Measurements from ENCODE around the gene BABAM1. TPM values are rescaled to one million over a fixed set of nuclear protein-coding genes. Genes with fewer than 3 reads are reported as not detected.

The BABAM1 gene
- total and polyA plus RNA-seq, 7 donors: 71.4 to 101 (median 90.0) TPM

DNA sequence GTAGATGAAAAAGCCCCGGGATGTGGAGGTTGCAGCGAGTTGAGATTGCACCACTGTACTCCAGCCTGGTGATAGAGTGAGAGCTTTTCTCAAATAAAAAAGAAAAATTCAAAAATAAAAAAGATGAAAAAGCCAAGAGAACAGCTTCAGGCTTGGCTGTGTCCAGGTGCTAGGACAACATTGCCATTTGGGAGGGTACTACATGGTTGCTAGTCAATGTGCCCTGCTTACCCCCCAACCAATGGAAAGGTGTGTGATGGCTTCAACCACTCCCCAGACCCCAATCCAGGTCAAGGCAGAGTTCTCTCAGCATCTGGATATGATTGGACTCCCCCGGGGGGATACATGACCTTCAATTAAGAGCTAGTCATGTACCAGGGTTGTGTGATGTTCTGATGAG lies 12.2 kb downstream of the BABAM1 start:
- peaks cover 11 to 15% (median 15%) of the 10 kb centered on the region in 3 donors for H3K27me3 ChIP-seq
- H3K36me3 ChIP-seq: peaks cover 20 to 53% (median 33%) of the 10 kb centered on the region in 4 donors
- WGBS, 2 donors: 80 to 92% methylated on average over 3 of the region's 3 CpGs
- intact Hi-C loops (cut with DNase I): no loop called here
- no peak overlapping the region for H3K27ac ChIP-seq
- DNase-seq: no peak
- no peak overlapping the region for H3K4me3 ChIP-seq
- TF ChIP-seq POLR2AphosphoS5 (IDR thresholded peaks at IDR 0.05) (no peak), POLR2A (IDR thresholded peaks at IDR 0.05) (no peak), EP300 (IDR thresholded peaks at IDR 0.05) (no peak)
- TF ChIP-seq, protein P1, sequence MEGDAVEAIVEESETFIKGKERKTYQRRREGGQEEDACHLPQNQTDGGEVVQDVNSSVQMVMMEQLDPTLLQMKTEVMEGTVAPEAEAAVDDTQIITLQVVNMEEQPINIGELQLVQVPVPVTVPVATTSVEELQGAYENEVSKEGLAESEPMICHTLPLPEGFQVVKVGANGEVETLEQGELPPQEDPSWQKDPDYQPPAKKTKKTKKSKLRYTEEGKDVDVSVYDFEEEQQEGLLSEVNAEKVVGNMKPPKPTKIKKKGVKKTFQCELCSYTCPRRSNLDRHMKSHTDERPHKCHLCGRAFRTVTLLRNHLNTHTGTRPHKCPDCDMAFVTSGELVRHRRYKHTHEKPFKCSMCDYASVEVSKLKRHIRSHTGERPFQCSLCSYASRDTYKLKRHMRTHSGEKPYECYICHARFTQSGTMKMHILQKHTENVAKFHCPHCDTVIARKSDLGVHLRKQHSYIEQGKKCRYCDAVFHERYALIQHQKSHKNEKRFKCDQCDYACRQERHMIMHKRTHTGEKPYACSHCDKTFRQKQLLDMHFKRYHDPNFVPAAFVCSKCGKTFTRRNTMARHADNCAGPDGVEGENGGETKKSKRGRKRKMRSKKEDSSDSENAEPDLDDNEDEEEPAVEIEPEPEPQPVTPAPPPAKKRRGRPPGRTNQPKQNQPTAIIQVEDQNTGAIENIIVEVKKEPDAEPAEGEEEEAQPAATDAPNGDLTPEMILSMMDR (IDR thresholded peaks at IDR 0.05): no peak
- peaks cover 0 to 18% (median 15%) of the 10 kb centered on the region in 4 donors for H3K4me1 ChIP-seq
- H3K9me3 ChIP-seq: no peaks in the 10 kb centered on the region

GRCh38 chr19:17281391-17282304 lies 14.4 kb downstream of the BABAM1 start, which contains the start of gene ANKLE1:
Gene ANKLE1 (plus strand): TSS chr19:17281901. CDS start chr19:17281921, 20 bp downstream.
- no peak for TF ChIP-seq EP300 (IDR thresholded peaks at IDR 0.05)
- TF ChIP-seq, protein P1 (IDR thresholded peaks at IDR 0.05): no peak
- TF ChIP-seq POLR2AphosphoS5 (IDR thresholded peaks at IDR 0.05): no peak
- TF ChIP-seq POLR2A (IDR thresholded peaks at IDR 0.05): no peak
- no peak for DNase-seq
- no peak within 1 kb of the TSS for H3K27ac ChIP-seq
- peaks cover 0 to 18% (median 15%) of the 10 kb centered on the region in 4 donors for H3K4me1 ChIP-seq
- WGBS, 2 donors: 7% methylated on average over 75 of the region's 75 CpGs
- H3K9me3 ChIP-seq: no peaks in the 10 kb centered on the region
- intact Hi-C loops (cut with DNase I): loop anchor here (1.0 to 5.0 kb wide), 3 partner anchors 34 to 215 kb away; partner anchors contain the start of gene NR2F6
- H3K36me3 ChIP-seq: peaks cover 1 to 30% (median 16%) of the 10 kb centered on the region in 4 donors
- peaks cover 11 to 15% (median 15%) of the 10 kb centered on the region in 3 donors for H3K27me3 ChIP-seq
- peak within 1 kb of the TSS in 3 of 4 donors; percentile 28 to 39 (median 35) for H3K4me3 ChIP-seq

- intact Hi-C loops (cut with DNase I): loop anchor here (1.0 to 5.0 kb wide), 3 partner anchors 35 to 216 kb away; partner anchors contain the start of gene NR2F6
- Histone ChIP-seq H3K27ac (no peak overlapping the region), H3K4me3 (peak overlapping the region in 3 of 4 donors; percentile 13 to 39 (median 35)), H3K27me3 (peaks cover 11 to 15% (median 15%) of the 10 kb centered on the region in 3 donors), H3K4me1 (peaks cover 0 to 18% (median 15%) of the 10 kb centered on the region in 4 donors), H3K9me3 (no peaks in the 10 kb centered on the region), H3K36me3 (peaks cover 0 to 21% (median 8%) of the 10 kb centered on the region in 4 donors)
- DNase-seq: peak; percentile 89
- TF ChIP-seq POLR2AphosphoS5 (IDR thresholded peaks at IDR 0.05): peak in 1 of 4 donors; percentile 21
- TF ChIP-seq EP300 (IDR thresholded peaks at IDR 0.05): no peak
- no peak for TF ChIP-seq POLR2A (IDR thresholded peaks at IDR 0.05)
- TF ChIP-seq, protein P1 (IDR thresholded peaks at IDR 0.05): peak; percentile 75 to 91 (median 82)
- WGBS, 2 donors: 2 to 4% methylated on average over 45 of the region's 45 CpGs
Measured at GRCh38 chr19:17282488-17283125, 15.4 kb downstream of the BABAM1 start.

DNA sequence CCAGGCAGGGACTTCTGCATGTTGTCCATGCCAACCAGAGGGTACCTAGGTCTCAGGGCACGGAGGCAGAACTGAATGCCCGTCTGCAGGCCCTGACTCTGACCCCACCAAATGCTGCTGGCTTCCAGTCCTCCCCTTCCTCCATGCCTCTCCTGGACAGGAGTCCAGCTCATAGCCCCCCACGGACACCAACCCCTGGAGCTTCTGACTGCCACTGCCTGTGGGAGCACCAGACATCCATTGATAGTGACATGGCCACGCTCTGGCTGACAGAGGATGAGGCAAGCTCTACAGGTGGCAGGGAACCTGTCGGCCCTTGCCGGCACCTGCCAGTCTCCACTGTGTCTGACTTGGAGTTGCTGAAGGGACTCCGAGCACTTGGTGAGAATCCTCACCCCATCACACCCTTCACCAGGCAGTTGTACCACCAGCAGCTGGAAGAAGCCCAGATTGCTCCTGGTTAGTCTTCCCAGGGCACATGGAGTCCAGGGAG lies 16.3 kb downstream of the BABAM1 start:
- Histone ChIP-seq H3K4me1 (peaks cover 0 to 18% (median 15%) of the 10 kb centered on the region in 4 donors), H3K4me3 (no peak overlapping the region), H3K27me3 (peaks cover 11 to 15% (median 15%) of the 10 kb centered on the region in 3 donors), H3K27ac (no peak overlapping the region), H3K9me3 (no peaks in the 10 kb centered on the region), H3K36me3 (peaks cover 0 to 11% (median 2%) of the 10 kb centered on the region in 4 donors)
- TF ChIP-seq, protein P1 (IDR thresholded peaks at IDR 0.05): no peak
- TF ChIP-seq POLR2A (IDR thresholded peaks at IDR 0.05) (no peak), POLR2AphosphoS5 (IDR thresholded peaks at IDR 0.05) (no peak), EP300 (IDR thresholded peaks at IDR 0.05) (no peak)
- WGBS, 2 donors: 91 to 94% methylated on average over 7 of the region's 7 CpGs
- no peak for DNase-seq
- intact Hi-C loops (cut with DNase I): loop anchor here (2.0 to 5.0 kb wide), 2 partner anchors 36 to 217 kb away; partner anchors contain the start of gene NR2F6
